SK-N-SH treated with all-trans-retinoic acid at 6 μM for 48 hours (cell line): ENCODE measurements around the gene DCPS.

ENCODE experiments used
- ATAC-seq: fragments of 200-7000 bp; cut with Tn5 transposase; 3 replicates; pipeline ENCODE4 v1.9.1; 2020; ENCODE audit warnings: mild to moderate bottlenecking, moderate library complexity
- ARNTL ChIP-seq: fragments of 450-650 bp; formaldehyde crosslinking; IDR thresholded peaks from 2 replicates; pipeline ENCODE4 v1.5.0; 2020; ENCODE audit warnings: low read depth, mild to moderate bottlenecking, moderate library complexity, borderline replicate concordance
- BACH2 ChIP-seq: fragments of 250-450 bp; sonication (Bioruptor Pico); IDR thresholded peaks from 2 replicates; pipeline ENCODE4 v1.9.0; 2021; ENCODE audit warnings: mild to moderate bottlenecking, borderline replicate concordance
- CSRNP3 ChIP-seq: fragments of 250-450 bp; sonication (Bioruptor Pico); IDR thresholded peaks from 2 replicates; pipeline ENCODE4 v1.5.1; 2021; ENCODE audit warnings: mild to moderate bottlenecking, moderate library complexity
- ESRRG ChIP-seq: fragments of 250-450 bp; sonication (Bioruptor Pico); IDR thresholded peaks from 2 replicates; pipeline ENCODE4 v1.6.1; 2021; ENCODE audit warnings: mild to moderate bottlenecking
- GLIS3 ChIP-seq: fragments of 250-450 bp; sonication (Bioruptor Pico); IDR thresholded peaks from 2 replicates; pipeline ENCODE4 v1.5.0; 2020; ENCODE audit warnings: mild to moderate bottlenecking, moderate library complexity
- PATZ1 ChIP-seq: fragments of 250-450 bp; sonication (Bioruptor Pico); IDR thresholded peaks from 2 replicates; pipeline ENCODE4 v1.8.0; 2020; ENCODE audit warnings: mild to moderate bottlenecking, moderate library complexity, borderline replicate concordance
- POU6F1 ChIP-seq: fragments of 250-450 bp; sonication (Bioruptor Pico); IDR thresholded peaks from 2 replicates; pipeline ENCODE4 v1.8.0; 2021; ENCODE audit warnings: low read depth, mild to moderate bottlenecking, moderate library complexity, borderline replicate concordance
- RARB ChIP-seq: fragments of 250-450 bp; sonication (Bioruptor Pico); IDR thresholded peaks from 2 replicates; pipeline ENCODE4 v1.8.0; 2021; ENCODE audit warnings: mild to moderate bottlenecking, moderate library complexity
- SNAI2 ChIP-seq: fragments of 250-450 bp; sonication (Bioruptor Pico); IDR thresholded peaks from 2 replicates; pipeline ENCODE4 v1.5.0; 2020; ENCODE audit warnings: mild to moderate bottlenecking, moderate library complexity
- TCF4 ChIP-seq: fragments of 250-450 bp; sonication (Bioruptor Pico); IDR thresholded peaks from 2 replicates; pipeline ENCODE4 v1.8.0; 2021; ENCODE audit warnings: mild to moderate bottlenecking, moderate library complexity, borderline replicate concordance
- TSHZ2 ChIP-seq: fragments of 250-450 bp; sonication (Bioruptor Pico); IDR thresholded peaks from 2 replicates; pipeline ENCODE4 v1.5.0; 2020; ENCODE audit warnings: mild to moderate bottlenecking, moderate library complexity
- ZFP3 ChIP-seq: fragments of 250-450 bp; sonication (Bioruptor Pico); IDR thresholded peaks from 2 replicates; pipeline ENCODE4 v1.5.0; 2020; ENCODE audit warnings: mild to moderate bottlenecking, moderate library complexity
- ZNF70 ChIP-seq: fragments of 450-650 bp; formaldehyde crosslinking; IDR thresholded peaks from 2 replicates; pipeline ENCODE4 v1.5.0; 2020; ENCODE audit warnings: mild to moderate bottlenecking, moderate library complexity
- ZNF8 ChIP-seq: fragments of 450-650 bp; formaldehyde crosslinking; IDR thresholded peaks from 2 replicates; pipeline ENCODE4 v1.5.0; 2020; ENCODE audit warnings: mild to moderate bottlenecking, moderate library complexity

Gene DCPS

GRCh38 chr11:126284829-126285228 is 19.0 kb upstream of the DCPS start:
- TF ChIP-seq PATZ1: no peak
- TF ChIP-seq ZFP3: peak; percentile 97
- ATAC-seq: peak; percentile 44

GRCh38 chr11:126288237-126288636 is 15.6 kb upstream of the DCPS start:
- no peak for ATAC-seq
- TF ChIP-seq POU6F1 (CRISPR knock-in tag) (no peak), ARNTL (CRISPR knock-in tag) (no peak), RARB (no peak), TCF4 (CRISPR knock-in tag) (no peak), ZNF8 (CRISPR knock-in tag) (no peak), GLIS3 (CRISPR knock-in tag) (no peak), SNAI2 (CRISPR knock-in tag) (no peak), ZNF70 (CRISPR knock-in tag) (no peak), ESRRG (CRISPR knock-in tag) (no peak), CSRNP3 (CRISPR knock-in tag) (no peak), TSHZ2 (CRISPR knock-in tag) (no peak), ZFP3 (no peak), PATZ1 (no peak)

GRCh38 chr11:126290887-126291286 is 13.0 kb upstream of the DCPS start:
- ATAC-seq: peak; percentile 53
- TF ChIP-seq BACH2 (CRISPR knock-in tag) (0 out of 2 replicates have a peak, but pooled peaks have one; percentile 7), CSRNP3 (CRISPR knock-in tag) (no peak)

- ATAC-seq: no peak
- TF ChIP-seq ZFP3: no peak
- TF ChIP-seq PATZ1: no peak
- no peak for TF ChIP-seq CSRNP3 (CRISPR knock-in tag)
- no peak for TF ChIP-seq TCF4 (CRISPR knock-in tag)
- no peak for TF ChIP-seq ESRRG (CRISPR knock-in tag)
- TF ChIP-seq GLIS3 (CRISPR knock-in tag): no peak
- no peak for TF ChIP-seq RARB
- no peak for TF ChIP-seq BACH2 (CRISPR knock-in tag)
- TF ChIP-seq, all 23 proteins: peak for 0
Observed at GRCh38 chr11:126293726-126294125, 10.1 kb upstream of the DCPS start.
